ENCODE results near the gene RMP24.

RMP24 gene

GRCh38 chr18:35934891-35935290 lies 37.6 kb upstream of the RMP24 start:
- Histone ChIP-seq H3K27me3 (no peaks in the 10 kb centered on the region), H3K4me3 (no peak overlapping the region), H3K4me1 (no peaks in the 10 kb centered on the region), H3K27ac (no peak overlapping the region), H3K9me3 (no peaks in the 10 kb centered on the region), H3K36me3 (no peaks in the 10 kb centered on the region), H3K9ac (ENCODE audit: low read depth in 2 of 2, low read length in 2 of 2) (no peak overlapping the region)
- DNase-seq: no peak
- intact Hi-C loops (cut with DNase I): no loop called here
- no peak for TF ChIP-seq CTCF (IDR thresholded peaks at IDR 0.05)

- intact Hi-C loops (cut with DNase I): no loop called here
- TF ChIP-seq CTCF (IDR thresholded peaks at IDR 0.05): no peak
- H3K27me3 ChIP-seq: no peaks in the 10 kb centered on the region
- no peak for DNase-seq
- H3K4me3 ChIP-seq: no peak overlapping the region
- no peaks in the 10 kb centered on the region for H3K4me1 ChIP-seq
- no peak overlapping the region for H3K9ac ChIP-seq (ENCODE audit: low read depth in 2 of 2, low read length in 2 of 2)
- H3K27ac ChIP-seq: no peak overlapping the region
- no peaks in the 10 kb centered on the region for H3K9me3 ChIP-seq
- H3K36me3 ChIP-seq: no peaks in the 10 kb centered on the region
Observed at GRCh38 chr18:35935805-35936204, 36.7 kb upstream of the RMP24 start.

GRCh38 chr18:35936951-35937350 lies 35.5 kb upstream of the RMP24 start:
- H3K4me1 ChIP-seq: no peaks in the 10 kb centered on the region
- no peaks in the 10 kb centered on the region for H3K9me3 ChIP-seq
- TF ChIP-seq CTCF (IDR thresholded peaks at IDR 0.05): no peak
- intact Hi-C loops (cut with DNase I): no loop called here
- no peak overlapping the region for H3K9ac ChIP-seq (ENCODE audit: low read depth in 2 of 2, low read length in 2 of 2)
- H3K27ac ChIP-seq: no peak overlapping the region
- no peak overlapping the region for H3K4me3 ChIP-seq
- DNase-seq: no peak
- H3K27me3 ChIP-seq: no peaks in the 10 kb centered on the region
- no peaks in the 10 kb centered on the region for H3K36me3 ChIP-seq

- intact Hi-C loops (cut with DNase I): no loop called here
- H3K9me3 ChIP-seq: no peaks in the 10 kb centered on the region
Observed at GRCh38 chr18:35938158-35938557, 34.3 kb upstream of the RMP24 start.

GRCh38 chr18:35938562-35938961 lies 33.9 kb upstream of the RMP24 start:
- no peaks in the 10 kb centered on the region for H3K36me3 ChIP-seq
- H3K4me3 ChIP-seq: no peak overlapping the region
- no peaks in the 10 kb centered on the region for H3K27me3 ChIP-seq
- intact Hi-C loops (cut with DNase I): no loop called here
- no peaks in the 10 kb centered on the region for H3K4me1 ChIP-seq
- H3K9ac ChIP-seq (ENCODE audit: low read depth in 2 of 2, low read length in 2 of 2): no peak overlapping the region
- H3K9me3 ChIP-seq: no peaks in the 10 kb centered on the region
- no peak for DNase-seq
- no peak overlapping the region for H3K27ac ChIP-seq
- no peak for TF ChIP-seq CTCF (IDR thresholded peaks at IDR 0.05)

More at GRCh38 chr18:35938158-35938557, 34.3 kb upstream of the RMP24 start:
- Histone ChIP-seq H3K36me3 (no peaks in the 10 kb centered on the region), H3K27ac (no peak overlapping the region), H3K4me1 (no peaks in the 10 kb centered on the region), H3K9ac (ENCODE audit: low read depth in 2 of 2, low read length in 2 of 2) (no peak overlapping the region), H3K27me3 (no peaks in the 10 kb centered on the region), H3K4me3 (no peak overlapping the region)
- TF ChIP-seq CTCF (IDR thresholded peaks at IDR 0.05): no peak
- DNase-seq: no peak

- no peaks in the 10 kb centered on the region for H3K4me1 ChIP-seq
- no peak overlapping the region for H3K4me3 ChIP-seq
- no peak overlapping the region for H3K27ac ChIP-seq
- no peaks in the 10 kb centered on the region for H3K27me3 ChIP-seq
- no peaks in the 10 kb centered on the region for H3K9me3 ChIP-seq
- intact Hi-C loops (cut with DNase I): no loop called here
- DNase-seq: no peak
- H3K36me3 ChIP-seq: no peaks in the 10 kb centered on the region
- TF ChIP-seq CTCF (IDR thresholded peaks at IDR 0.05): no peak
- no peak overlapping the region for H3K9ac ChIP-seq (ENCODE audit: low read depth in 2 of 2, low read length in 2 of 2)
Observed at GRCh38 chr18:35939138-35939537, 33.3 kb upstream of the RMP24 start.
